Fibroblast of gingiva (primary cell): ENCODE measurements around the gene ORMDL3.

Source experiments
- DNase-seq: peaks from one replicate; pipeline ENCODE4 v3.0.0-alpha.2; 2011; ENCODE audit warnings: low read depth

The ORMDL3 gene

GRCh38 chr17:39871801-39872200, 55.6 kb downstream of the ORMDL3 start:
- no peak for DNase-seq
